Tibial nerve (tissue), 4 donors: ENCODE results near the gene CNNM4. TPM values are rescaled to one million over a fixed set of nuclear protein-coding genes. Genes with fewer than 3 reads are reported as not detected.
A peak's percentile ranks its signal among the peaks of the same experiment; 100 is the strongest.

Experiments used
- DNase-seq, 2 donors: peaks; one replicate each; pipeline ENCODE4 v3.0.0-alpha.2; 2019; ENCODE audit warnings: low spot score in 2 of 2
- H3K27ac ChIP-seq, 4 donors: fragments of 200-600 bp; sonication (generic) in 3 of 4; one replicate each; pipeline ENCODE4 v1.5.1; 2017 to 2019; ENCODE audit warnings: mild to moderate bottlenecking in 1 of 4
- H3K27me3 ChIP-seq, 2 donors: fragments of 200-600 bp; sonication (generic) in 1 of 2; one replicate each; pipeline versions ENCODE4 v1.5.1 to v1.6.0; 2017 to 2019
- H3K36me3 ChIP-seq, 3 donors: fragments of 200-600 bp; sonication (generic); one replicate each; pipeline ENCODE4 v1.5.1; 2018 to 2019
- H3K4me1 ChIP-seq, 4 donors: fragments of 200-600 bp; sonication (generic) in 3 of 4; one replicate each; pipeline ENCODE4 v1.5.1; 2017 to 2019
- H3K4me3 ChIP-seq, 4 donors: fragments of 200-600 bp; sonication (generic) in 3 of 4; one replicate each; pipeline ENCODE4 v1.5.1; 2017 to 2019; ENCODE audit warnings: mild to moderate bottlenecking in 1 of 4, moderate library complexity in 1 of 4
- H3K9me3 ChIP-seq, 4 donors: fragments of 200-600 bp; sonication (generic) in 3 of 4; one replicate each; pipeline ENCODE4 v1.5.1; 2017 to 2019
- EP300 ChIP-seq, 2 donors: sonication (generic); formaldehyde crosslinking; IDR thresholded peaks; one replicate each; pipeline ENCODE4 v1.6.1; 2017; ENCODE audit warnings: antibody characterized with exemption in 2 of 2, mild to moderate bottlenecking in 1 of 2
- POLR2A ChIP-seq, 2 donors: fragments of 450-650 bp; IDR thresholded peaks; one replicate each; pipeline ENCODE4 v1.6.1; 2017; ENCODE audit warnings: antibody characterized with exemption in 2 of 2, mild to moderate bottlenecking in 2 of 2, moderate library complexity in 2 of 2
- WGBS, 2 donors: methylation state at CpG; one replicate each; pipeline ENCODE4 v1.1.5; 2018; 5-methylcytosine and 5-hydroxymethylcytosine counted together
- total RNA-seq, 4 donors: library from RNA; depleted of rRNA; stranded (reverse); fragments of >200 nt; gene quantifications; one replicate each; pipeline ENCODE4 v1.1.0, GENCODE V29; 2016
- TF ChIP-seq, protein P1 (sequence below), 5 experiments: fragments of 200-600 bp in 3 of 5; fragments of 450-650 bp in 2 of 5; sonication (generic) in 3 of 5; IDR thresholded peaks; one replicate each; pipeline ENCODE4 v1.5.1; 2016 to 2019; ENCODE audit warnings: antibody characterized with exemption in 5 of 5, mild to moderate bottlenecking in 3 of 5, moderate library complexity in 2 of 5

CNNM4 gene
- total RNA-seq, 4 donors from 2014 or later, result 6.3 to 10.2 (median 7.9) TPM

DNA sequence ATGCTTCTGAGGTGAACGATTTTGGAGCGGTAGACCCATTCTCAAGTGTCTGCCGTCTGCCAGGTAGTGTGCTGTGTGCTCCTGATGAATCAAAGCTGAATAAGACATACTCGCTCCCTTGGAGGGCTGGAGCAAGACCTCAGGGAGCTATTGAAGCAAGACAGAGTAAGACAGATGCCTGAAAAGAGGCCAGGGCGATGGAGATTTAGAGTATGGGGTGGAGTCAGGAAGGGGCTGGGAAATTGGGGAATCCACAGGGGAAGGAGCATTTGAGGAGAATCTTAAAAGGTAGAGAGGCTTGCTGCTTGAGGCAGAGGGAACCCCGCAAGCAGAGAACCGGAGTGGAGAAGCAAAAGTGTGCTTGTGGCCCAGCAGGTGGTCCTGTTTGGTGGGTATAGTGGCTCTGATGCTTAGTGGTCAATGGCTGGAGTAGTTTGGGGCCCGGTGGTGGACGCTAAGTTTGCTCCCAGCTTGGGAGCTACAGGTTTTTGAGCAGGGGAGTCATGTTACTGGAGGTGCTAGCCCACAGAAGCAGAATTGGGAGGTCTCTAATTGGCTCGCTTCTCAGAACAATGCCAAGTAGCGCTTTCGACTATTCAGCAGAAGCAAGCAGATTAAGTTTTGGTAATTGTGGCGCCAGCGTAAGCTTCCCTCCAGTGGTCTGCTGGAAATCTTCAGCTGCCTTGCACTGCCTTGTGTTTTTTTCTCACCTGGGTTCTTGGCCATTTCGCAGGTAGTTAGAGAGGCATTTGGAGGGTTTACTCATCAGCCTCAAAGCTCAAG lies 2.0 kb downstream of the CNNM4 start:
- Histone ChIP-seq H3K9me3 (no peaks in the 10 kb centered on the region), H3K27ac (peak overlapping the region in 3 of 4 donors; percentile 66 to 95 (median 80)), H3K27me3 (no peaks in the 10 kb centered on the region), H3K4me1 (peaks cover 0 to 73% (median 48%) of the 10 kb centered on the region in 4 donors), H3K36me3 (peaks cover 0 to 7% (median 0%) of the 10 kb centered on the region in 3 donors), H3K4me3 (peak overlapping the region; percentile 13 to 82 (median 59))
- DNase-seq, result no peak
- TF ChIP-seq EP300 (IDR thresholded peaks at IDR 0.05), result no peak
- TF ChIP-seq, protein P1, sequence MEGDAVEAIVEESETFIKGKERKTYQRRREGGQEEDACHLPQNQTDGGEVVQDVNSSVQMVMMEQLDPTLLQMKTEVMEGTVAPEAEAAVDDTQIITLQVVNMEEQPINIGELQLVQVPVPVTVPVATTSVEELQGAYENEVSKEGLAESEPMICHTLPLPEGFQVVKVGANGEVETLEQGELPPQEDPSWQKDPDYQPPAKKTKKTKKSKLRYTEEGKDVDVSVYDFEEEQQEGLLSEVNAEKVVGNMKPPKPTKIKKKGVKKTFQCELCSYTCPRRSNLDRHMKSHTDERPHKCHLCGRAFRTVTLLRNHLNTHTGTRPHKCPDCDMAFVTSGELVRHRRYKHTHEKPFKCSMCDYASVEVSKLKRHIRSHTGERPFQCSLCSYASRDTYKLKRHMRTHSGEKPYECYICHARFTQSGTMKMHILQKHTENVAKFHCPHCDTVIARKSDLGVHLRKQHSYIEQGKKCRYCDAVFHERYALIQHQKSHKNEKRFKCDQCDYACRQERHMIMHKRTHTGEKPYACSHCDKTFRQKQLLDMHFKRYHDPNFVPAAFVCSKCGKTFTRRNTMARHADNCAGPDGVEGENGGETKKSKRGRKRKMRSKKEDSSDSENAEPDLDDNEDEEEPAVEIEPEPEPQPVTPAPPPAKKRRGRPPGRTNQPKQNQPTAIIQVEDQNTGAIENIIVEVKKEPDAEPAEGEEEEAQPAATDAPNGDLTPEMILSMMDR (IDR thresholded peaks at IDR 0.05), result no peak
- no peak for TF ChIP-seq POLR2A (IDR thresholded peaks at IDR 0.05)
- 20 to 22% methylated on average over 15 of the region's 15 CpGs for whole genome bisulfite sequencing, 2 donors

DNA sequence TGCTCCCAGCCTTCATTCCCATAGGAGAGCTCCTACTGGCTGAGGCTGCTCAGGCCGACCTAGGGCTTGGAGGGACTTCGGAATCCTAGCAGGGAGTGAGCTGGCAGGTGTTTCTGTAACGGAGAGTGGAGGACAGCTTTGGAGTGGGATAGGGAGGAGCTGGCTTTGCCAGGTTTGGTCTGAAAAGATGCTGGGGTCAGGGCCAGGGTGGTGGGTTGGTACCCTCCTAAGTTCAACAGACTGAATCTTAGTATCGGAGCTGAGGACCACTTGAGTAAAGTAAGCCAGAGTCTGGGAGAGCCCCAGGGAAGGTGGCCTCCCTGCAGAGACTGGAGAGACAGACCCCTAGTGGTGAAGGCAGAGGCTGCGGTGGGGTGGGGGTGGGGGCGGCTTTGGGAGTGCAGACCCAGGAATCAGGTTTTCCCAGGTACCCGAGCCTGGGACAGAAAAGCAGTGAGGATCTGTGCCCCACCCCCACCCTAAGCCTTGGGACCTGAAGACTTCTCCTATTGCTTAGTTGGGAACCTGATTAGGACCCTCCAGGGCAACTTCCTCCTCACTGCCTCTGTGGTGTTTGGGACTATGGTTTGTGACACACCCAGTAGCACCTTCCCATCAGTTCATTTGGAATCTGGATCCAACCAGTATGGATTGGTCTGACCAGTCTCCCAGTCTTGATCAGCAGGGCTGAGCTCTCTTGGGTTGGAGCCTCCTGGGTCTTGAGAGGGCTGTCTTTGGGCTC lies 3.0 kb downstream of the CNNM4 start:
- Histone ChIP-seq H3K4me1 (peaks cover 0 to 73% (median 48%) of the 10 kb centered on the region in 4 donors), H3K27me3 (no peaks in the 10 kb centered on the region), H3K27ac (peak overlapping the region in 3 of 4 donors; percentile 66 to 95 (median 80)), H3K36me3 (peaks cover 0 to 7% (median 0%) of the 10 kb centered on the region in 3 donors), H3K9me3 (no peaks in the 10 kb centered on the region), H3K4me3 (peak overlapping the region; percentile 13 to 82 (median 59))
- no peak for DNase-seq
- no peak for TF ChIP-seq EP300 (IDR thresholded peaks at IDR 0.05)
- no peak for TF ChIP-seq POLR2A (IDR thresholded peaks at IDR 0.05)
- TF ChIP-seq, protein P1 (IDR thresholded peaks at IDR 0.05), result peak; percentile 24 to 40 (median 36)
- WGBS, 2 donors, result 20 to 24% methylated on average over 4 to 7 of the region's 7 CpGs

DNA sequence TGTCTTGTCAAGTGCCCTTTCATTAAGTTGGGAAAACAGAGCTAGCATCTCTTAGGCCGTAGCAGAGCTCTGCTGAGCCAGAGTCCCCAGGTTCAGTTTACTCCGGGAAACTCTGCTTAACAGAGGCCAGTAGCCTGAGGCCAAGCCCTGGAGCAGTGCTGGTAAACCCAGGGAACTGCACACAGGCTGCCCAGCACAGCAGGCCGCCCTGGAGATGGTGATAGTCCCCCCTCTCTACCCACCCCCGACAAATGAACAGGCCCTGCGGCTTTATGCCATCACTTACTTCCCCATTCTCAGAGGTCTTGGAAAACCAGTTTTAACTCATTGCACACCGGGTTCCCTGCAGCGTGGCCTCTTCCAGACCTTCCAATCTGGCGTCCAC lies 3.5 kb downstream of the CNNM4 start:
- Histone ChIP-seq H3K4me1 (peaks cover 0 to 71% (median 48%) of the 10 kb centered on the region in 4 donors), H3K27ac (peak overlapping the region in 3 of 4 donors; percentile 66 to 95 (median 80)), H3K4me3 (peak overlapping the region in 3 of 4 donors; percentile 49 to 82 (median 69)), H3K36me3 (peaks cover 0 to 7% (median 0%) of the 10 kb centered on the region in 3 donors), H3K27me3 (no peaks in the 10 kb centered on the region), H3K9me3 (no peaks in the 10 kb centered on the region)
- whole genome bisulfite sequencing, 2 donors, result 24 to 44% methylated on average over 7 to 8 of the region's 8 CpGs
- no peak for DNase-seq
- TF ChIP-seq POLR2A (IDR thresholded peaks at IDR 0.05) (no peak), EP300 (IDR thresholded peaks at IDR 0.05) (no peak)
- TF ChIP-seq, protein P1 (IDR thresholded peaks at IDR 0.05), result no peak

DNA sequence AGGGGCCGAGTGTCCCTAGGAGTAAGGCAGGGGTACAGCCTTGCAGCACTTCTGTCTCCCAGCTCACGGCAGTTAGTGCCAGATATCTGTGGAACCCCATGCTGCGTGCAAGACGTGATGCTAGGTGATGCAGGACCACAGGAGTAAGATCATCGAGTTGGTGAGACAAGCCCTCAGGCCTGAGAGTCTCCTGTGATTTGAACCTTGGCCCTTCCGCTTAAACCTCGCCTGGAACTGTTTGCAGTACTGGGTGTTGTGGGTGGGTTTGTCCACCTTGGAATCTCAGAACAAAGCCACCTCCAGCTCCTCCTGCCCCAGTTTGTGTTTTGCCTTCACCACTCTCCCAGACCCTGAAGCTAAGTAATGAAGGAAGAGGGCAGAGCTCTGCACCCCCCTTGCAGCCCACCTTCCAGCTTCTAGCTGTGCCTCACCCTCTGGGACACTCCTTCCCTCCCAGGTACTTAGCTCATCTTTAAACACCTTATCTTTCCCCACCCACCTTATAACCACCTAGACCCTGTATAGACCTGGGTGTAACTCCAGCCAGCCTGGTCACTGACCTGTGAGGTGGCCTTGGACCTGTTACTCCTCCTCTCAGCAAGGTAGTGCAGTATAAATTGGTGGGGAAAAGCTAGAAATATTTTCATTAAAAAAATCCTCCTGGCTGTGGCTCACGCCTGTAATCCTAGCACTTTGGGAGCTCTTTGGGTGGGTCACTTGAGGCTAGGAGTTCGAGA lies 6.6 kb downstream of the CNNM4 start:
- 89 to 93% methylated on average over 9 of the region's 9 CpGs for WGBS, 2 donors
- Histone ChIP-seq H3K27me3 (no peaks in the 10 kb centered on the region), H3K4me1 (peaks cover 0 to 56% (median 31%) of the 10 kb centered on the region in 4 donors), H3K9me3 (no peaks in the 10 kb centered on the region), H3K27ac (peak overlapping the region in 1 of 4 donors; percentile 50), H3K4me3 (no peak overlapping the region), H3K36me3 (peaks cover 0 to 13% (median 0%) of the 10 kb centered on the region in 3 donors)
- no peak for DNase-seq
- TF ChIP-seq, protein P1 (IDR thresholded peaks at IDR 0.05), result no peak
- TF ChIP-seq POLR2A (IDR thresholded peaks at IDR 0.05), result no peak
- no peak for TF ChIP-seq EP300 (IDR thresholded peaks at IDR 0.05)
